GM21528 (cell line): ENCODE measurements around the gene C10orf90.

Experiments used
- ATAC-seq: cut with Tn5 transposase; IDR thresholded peaks from one replicate; pipeline ENCODE4 v1.9.1; 2021; ENCODE audit warnings: mild to moderate bottlenecking, moderate library complexity; ENCODE audit not compliant: unreplicated experiment, low FRiP score

C10orf90 gene

GRCh38 chr10:126592901-126593300 is 77.6 kb downstream of the C10orf90 start:
- ATAC-seq, result no peak

GRCh38 chr10:126588024-126588423 is 82.5 kb downstream of the C10orf90 start:
- no peak for ATAC-seq

DNA sequence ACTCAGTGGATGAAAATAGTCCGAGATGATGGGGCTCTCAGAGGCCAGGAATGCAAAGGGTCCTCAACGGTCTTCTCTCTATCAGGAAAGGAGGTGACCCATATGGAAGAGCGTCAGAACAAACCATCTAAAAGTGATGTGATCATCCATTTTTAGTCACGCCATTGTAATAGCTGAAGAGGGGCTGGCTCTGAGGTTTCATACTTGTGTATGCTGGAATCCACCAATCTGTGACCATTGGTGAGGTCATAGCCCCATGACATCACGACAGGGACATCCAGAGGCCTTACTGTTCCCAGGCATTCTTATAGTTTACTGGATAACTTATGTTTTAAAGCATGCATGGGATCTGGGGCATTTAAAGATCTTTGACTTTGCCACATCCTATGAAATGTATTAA is 83.6 kb downstream of the C10orf90 start:
- ATAC-seq, result no peak

- no peak for ATAC-seq
Measured at GRCh38 chr10:126586128-126586527, 84.4 kb downstream of the C10orf90 start.

DNA sequence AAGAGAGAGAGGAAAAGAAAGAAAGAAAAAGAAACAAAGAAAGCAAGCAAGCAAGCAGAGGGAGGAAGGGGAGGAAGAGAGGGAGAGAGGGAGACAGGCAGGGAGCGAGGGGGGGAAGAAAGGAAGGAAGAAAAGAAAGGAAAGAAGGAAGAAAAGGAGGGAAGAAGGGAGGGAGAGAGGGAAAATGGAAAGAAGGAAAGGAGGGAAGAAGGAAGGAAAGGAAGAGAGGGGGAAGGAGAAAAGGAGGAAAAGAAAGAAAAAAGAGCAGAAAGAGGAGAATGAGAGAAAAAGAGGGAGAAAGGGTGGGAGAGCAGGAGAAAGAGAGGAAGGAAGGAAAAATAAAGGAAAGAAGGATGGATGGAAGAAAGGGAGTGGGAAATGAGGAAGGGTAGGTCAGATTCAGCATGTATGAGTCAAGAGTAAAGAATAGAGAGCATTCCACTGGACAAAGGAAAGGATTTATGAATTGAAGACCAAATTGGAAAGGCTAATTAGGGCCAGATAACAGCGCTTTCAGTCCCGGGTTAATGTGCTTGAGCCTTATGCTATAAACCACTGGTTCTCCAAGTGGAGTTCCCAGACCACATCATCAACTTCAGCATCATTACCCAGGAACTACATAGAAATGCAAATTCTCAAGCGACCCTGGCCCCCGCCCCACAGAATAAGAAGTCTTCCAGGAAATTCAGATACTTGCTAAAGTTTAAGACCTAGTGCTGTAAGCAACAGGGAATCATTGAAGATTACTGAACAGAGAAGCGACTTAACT is 85.1 kb downstream of the C10orf90 start:
- no peak for ATAC-seq

DNA sequence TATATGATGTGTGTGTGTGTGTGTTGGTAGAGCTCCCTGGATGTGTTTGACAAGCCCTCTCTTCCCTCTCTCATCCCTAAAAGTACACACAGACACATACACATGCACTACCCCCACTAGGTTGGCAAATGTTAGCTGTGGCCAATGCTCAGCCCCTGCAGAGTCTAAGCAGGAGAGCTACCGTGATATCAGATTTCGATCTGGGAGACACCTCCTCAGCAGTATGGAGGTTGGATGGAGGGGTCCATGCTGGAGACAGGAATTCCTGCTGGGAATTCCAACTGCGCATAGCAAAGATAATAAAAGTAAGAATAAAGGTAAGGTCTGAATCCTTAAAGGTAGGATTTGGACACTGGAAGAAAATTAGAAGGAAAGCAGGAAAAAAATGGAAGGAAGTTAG is 85.7 kb downstream of the C10orf90 start:
- ATAC-seq, result no peak

DNA sequence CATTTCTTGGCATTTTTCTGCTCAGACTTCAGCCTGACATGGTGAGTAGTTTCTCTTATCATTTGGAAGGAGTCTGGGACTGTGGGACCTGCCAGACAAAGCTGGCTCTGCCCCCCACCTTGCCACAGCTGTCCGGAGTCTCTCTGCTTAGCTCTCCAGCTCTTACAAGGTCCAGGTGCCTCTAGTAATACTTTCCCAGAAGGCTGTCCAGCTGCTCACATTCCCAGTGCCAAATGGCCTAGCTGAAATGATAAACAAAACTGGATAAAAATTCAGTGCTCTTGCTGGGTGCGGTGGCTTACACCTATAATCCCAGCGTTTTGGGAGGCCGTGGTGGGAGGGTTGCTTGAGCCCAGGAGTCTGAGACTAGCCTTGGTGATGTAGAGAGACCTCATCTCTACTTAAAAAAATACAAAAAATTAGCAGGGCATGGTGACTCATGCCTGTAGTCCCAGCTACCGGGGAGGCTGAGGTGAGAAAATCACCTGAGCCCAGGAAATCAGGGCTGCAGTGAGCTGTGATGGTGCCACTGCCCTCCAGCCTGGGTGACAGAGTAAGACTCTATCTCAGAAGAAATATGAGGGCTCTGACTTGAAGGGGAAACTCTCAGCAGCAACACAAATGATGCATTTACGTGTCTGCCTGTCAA is 86.8 kb downstream of the C10orf90 start:
- no peak for ATAC-seq

DNA sequence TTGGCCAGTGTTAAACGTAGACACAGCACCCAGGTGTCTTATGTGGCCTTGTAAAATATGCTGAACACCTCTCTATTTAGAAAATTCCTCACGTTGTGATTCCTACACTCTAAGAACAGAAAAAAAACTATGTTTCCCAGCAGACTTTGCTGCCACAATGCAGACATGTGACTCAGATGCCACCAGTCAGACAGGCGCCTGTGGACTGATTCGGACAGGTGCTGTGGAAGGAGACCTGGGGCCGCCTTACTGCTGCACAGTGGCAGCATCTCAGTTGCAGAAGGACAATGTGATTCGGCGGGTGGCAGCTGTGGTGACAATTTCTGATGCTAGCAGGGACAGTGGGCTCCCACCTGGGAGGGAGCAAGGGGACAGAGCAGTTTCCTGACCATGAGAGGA is 88.8 kb downstream of the C10orf90 start:
- no peak for ATAC-seq

- ATAC-seq, result no peak
Measured at GRCh38 chr10:126580873-126581647, 89.4 kb downstream of the C10orf90 start.

GRCh38 chr10:126576336-126576735 is 94.2 kb downstream of the C10orf90 start:
- ATAC-seq, result no peak

- ATAC-seq, result no peak
Measured at GRCh38 chr10:126570621-126571602, 99.6 kb downstream of the C10orf90 start.

DNA sequence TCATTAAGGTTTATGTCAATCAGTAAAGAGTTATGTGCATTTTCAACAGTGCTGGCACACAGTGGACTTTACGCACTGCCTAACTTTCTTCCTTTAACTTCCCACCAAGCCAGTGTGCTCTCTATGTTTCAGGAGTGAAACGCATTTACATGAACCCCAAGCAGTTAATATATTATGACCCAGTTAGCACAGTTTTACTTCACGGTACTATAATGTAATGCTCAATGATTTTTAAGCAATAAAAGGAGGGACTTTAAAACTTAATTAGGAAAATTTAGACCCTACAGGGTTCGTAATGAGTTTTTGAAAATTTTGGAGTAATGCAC is 100.3 kb downstream of the C10orf90 start:
- ATAC-seq, result no peak

- ATAC-seq, result no peak
Measured at GRCh38 chr10:126569513-126570244, 100.8 kb downstream of the C10orf90 start.

DNA sequence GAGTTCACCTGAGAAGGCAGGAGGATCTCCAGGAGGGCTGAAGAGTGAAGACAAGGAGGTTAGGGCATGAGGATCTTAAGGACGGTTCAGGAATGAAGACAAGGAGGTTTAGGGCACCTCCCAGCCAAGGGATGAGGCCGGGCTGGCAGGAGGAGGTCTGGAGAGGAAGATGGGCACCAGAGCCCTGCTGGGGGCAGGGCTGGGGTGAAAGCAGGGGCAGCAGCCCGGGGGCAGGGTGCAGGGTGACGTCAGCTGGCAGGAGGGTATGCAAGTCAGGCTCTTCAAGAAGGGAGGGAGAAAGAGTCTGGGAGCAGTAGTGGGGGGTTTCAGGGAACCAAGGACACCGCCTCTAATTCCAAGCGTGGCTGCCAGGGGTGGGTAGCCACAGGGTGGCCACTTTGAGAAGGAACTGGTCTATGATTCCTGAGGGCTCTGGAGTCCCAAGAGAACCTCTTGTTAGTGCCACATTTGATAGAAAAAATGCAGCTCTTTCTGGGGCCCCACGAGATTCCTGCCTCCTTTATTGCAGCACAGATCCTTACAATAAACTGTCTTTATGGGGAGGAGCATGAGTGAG is 101.6 kb downstream of the C10orf90 start:
- ATAC-seq, result no peak

DNA sequence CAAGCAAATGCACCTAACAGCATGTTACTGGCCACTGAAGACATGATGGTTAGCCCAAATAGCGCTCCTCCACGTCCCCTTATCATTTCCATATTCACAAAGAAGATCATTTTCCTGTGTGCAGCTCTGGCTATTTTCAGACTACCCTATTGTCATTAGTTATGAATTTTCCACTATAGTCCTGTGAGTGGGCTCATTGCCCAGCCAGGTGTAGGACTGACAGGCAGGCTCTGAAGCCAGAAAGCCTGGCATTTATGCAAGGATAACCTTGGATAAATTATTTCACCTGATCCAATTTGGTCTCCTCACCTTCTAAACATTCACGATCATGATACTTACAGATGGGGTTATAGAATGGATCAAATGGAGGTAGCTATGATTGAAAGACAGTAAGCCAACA is 104.6 kb downstream of the C10orf90 start:
- no peak for ATAC-seq

GRCh38 chr10:126565441-126565840 is 105.1 kb downstream of the C10orf90 start:
- ATAC-seq, result no peak

DNA sequence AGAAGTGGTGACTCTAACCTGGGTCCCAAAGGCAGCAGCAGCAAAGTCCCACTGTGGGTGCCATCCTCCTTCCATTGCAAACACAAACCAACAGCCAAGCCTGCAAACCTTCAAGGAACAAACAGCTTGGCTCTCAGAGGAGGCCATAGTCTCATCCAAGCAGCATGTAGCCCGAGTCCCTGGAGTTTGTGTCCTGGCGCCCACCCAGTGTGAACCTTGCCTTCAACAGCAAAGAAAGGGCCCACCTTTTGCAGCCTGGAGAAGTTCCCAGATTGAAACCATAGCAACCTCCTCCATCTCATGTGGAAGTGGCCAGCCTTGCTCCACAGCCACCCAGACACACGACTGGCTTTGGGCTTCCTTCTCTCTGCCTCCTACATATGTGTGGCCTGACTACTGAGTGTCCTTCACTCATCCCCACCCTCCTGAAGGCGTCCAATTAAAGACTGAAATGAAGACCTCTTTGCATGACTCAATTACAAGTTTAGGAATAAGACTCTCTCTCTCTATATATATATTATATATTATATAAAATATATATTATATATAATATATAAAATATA is 106.1 kb downstream of the C10orf90 start:
- ATAC-seq, result no peak

GRCh38 chr10:126563361-126563760 is 107.1 kb downstream of the C10orf90 start:
- no peak for ATAC-seq
